ENCODE results near the gene CCNY.

DNA sequence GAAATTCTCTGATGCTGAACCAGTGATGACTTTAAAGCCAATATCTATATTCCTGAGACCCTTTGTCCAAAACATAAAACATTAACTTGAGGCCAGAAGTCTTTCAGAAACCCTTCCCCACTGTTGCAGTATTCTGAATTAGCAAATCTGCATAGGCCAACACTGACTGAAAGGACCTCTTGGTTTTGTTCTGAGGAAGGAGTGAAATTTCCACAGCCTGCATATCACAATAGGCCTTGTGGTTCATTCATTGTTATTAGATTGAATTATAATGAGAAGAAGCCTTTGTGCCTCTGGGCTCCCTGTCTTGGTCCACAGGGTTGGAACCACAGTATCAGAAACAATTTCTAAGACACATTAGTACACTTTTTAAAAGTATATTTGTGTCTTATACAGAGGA lies 90.3 kb downstream of the CCNY start:
- TF ChIP-seq, protein P1, sequence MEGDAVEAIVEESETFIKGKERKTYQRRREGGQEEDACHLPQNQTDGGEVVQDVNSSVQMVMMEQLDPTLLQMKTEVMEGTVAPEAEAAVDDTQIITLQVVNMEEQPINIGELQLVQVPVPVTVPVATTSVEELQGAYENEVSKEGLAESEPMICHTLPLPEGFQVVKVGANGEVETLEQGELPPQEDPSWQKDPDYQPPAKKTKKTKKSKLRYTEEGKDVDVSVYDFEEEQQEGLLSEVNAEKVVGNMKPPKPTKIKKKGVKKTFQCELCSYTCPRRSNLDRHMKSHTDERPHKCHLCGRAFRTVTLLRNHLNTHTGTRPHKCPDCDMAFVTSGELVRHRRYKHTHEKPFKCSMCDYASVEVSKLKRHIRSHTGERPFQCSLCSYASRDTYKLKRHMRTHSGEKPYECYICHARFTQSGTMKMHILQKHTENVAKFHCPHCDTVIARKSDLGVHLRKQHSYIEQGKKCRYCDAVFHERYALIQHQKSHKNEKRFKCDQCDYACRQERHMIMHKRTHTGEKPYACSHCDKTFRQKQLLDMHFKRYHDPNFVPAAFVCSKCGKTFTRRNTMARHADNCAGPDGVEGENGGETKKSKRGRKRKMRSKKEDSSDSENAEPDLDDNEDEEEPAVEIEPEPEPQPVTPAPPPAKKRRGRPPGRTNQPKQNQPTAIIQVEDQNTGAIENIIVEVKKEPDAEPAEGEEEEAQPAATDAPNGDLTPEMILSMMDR (IDR thresholded peaks at IDR 0.05; ENCODE audit: low read length): no peak
- TF ChIP-seq EZH2 (optimal IDR thresholded peaks at IDR 0.05; ENCODE audit: low read depth, low read length) (no peak), EZH2phosphoT487 (IDR thresholded peaks at IDR 0.05; ENCODE audit: low read length) (no peak)

Measured in MM.1S (cell line).